DMS 273 (cell line): Measurements from ENCODE around the gene AKIRIN1.
"Not testable (repeated sequence)": the region's sequence is repeated elsewhere in the genome, so short reads cannot be mapped to it uniquely, and the experiment has no call there.

Experiments used
- DNase-seq: peaks from one replicate; lab custom pipeline; 2025; ENCODE audit not compliant: unreplicated experiment; lab: John Stamatoyannopoulos, UW

AKIRIN1 gene

GRCh38 chr1:38990738-38991637 lies at the start of gene AKIRIN1:
AKIRIN1 (plus strand) TSS chr1:38991276; CDS start chr1:38991381, 105 bp downstream.
- DNase-seq: peak; percentile 100

GRCh38 chr1:38941527-38942019 lies 49.5 kb upstream of the AKIRIN1 start, which contains the start of gene RHBDL2:
RHBDL2 (minus strand) TSS chr1:38941830; CDS start chr1:38919212, 22,618 bp downstream.
- DNase-seq: peak; percentile 98

GRCh38 chr1:38942664-38943428 lies 48.2 kb upstream of the AKIRIN1 start:
- DNase-seq: no peak

- DNase-seq: no peak
Measured at GRCh38 chr1:38944547-38944946, 46.5 kb upstream of the AKIRIN1 start.

GRCh38 chr1:38950553-38950952 lies 40.5 kb upstream of the AKIRIN1 start:
- no peak for DNase-seq

GRCh38 chr1:38953433-38953860 lies 37.6 kb upstream of the AKIRIN1 start:
- DNase-seq: peak; percentile 85

- no peak for DNase-seq
Measured at GRCh38 chr1:38958967-38959366, 32.1 kb upstream of the AKIRIN1 start.

- no peak for DNase-seq
Measured at GRCh38 chr1:38962113-38962512, 29.0 kb upstream of the AKIRIN1 start.

GRCh38 chr1:38962560-38962959 lies 28.5 kb upstream of the AKIRIN1 start:
- no peak for DNase-seq

- peak; percentile 93 for DNase-seq
Measured at GRCh38 chr1:38964140-38964548, 26.9 kb upstream of the AKIRIN1 start.

- DNase-seq: peak; percentile 88
Measured at GRCh38 chr1:38973145-38973544, 17.9 kb upstream of the AKIRIN1 start.

- peak; percentile 100 for DNase-seq
Measured at GRCh38 chr1:38973659-38974437, 17.2 kb upstream of the AKIRIN1 start.

- DNase-seq: not testable (repeated sequence)
Measured at GRCh38 chr1:38977399-38978244, 13.5 kb upstream of the AKIRIN1 start.

- DNase-seq: peak; percentile 94
Measured at GRCh38 chr1:38978245-38978542, 12.9 kb upstream of the AKIRIN1 start.

- not testable (repeated sequence) for DNase-seq
Measured at GRCh38 chr1:38979380-38979779, 11.7 kb upstream of the AKIRIN1 start.

- DNase-seq: no peak
Measured at GRCh38 chr1:38989979-38990378, 1.1 kb upstream of the AKIRIN1 start.

- DNase-seq: peak; percentile 99
Measured at GRCh38 chr1:38990386-38990737, 714 bp upstream of the AKIRIN1 start.

GRCh38 chr1:38991638-38992411 lies 749 bp downstream of the AKIRIN1 start:
- DNase-seq: peak; percentile 99

- DNase-seq: no peak
Measured at GRCh38 chr1:38992412-38993111, 1.5 kb downstream of the AKIRIN1 start.
